OCI-LY7 (cell line): Measurements from ENCODE around the gene TFCP2L1.

ENCODE experiments used
- CTCF ChIP-seq: fragments of 200-600 bp; sonication (generic); conservative IDR thresholded peaks from 2 replicates; pipeline ENCODE4 v1.5.1; 2014; ENCODE audit warnings: mild to moderate bottlenecking, antibody characterized with exemption, low read length, moderate library complexity, mixed read lengths
- EZH2phosphoT487 ChIP-seq: fragments of 200-600 bp; sonication (generic); IDR thresholded peaks from 2 replicates; pipeline ENCODE4 v1.6.1; 2018; ENCODE audit warnings: low read depth, borderline replicate concordance, mild to moderate bottlenecking, mixed run types, antibody characterized with exemption, low read length, moderate library complexity, mixed read lengths

GRCh38 chr2:121247534-121247933, 37.5 kb downstream of the TFCP2L1 start:
- no peak for TF ChIP-seq CTCF
- no peak for TF ChIP-seq EZH2phosphoT487
